Measurements from ENCODE around the gene ABCG1.

DNA sequence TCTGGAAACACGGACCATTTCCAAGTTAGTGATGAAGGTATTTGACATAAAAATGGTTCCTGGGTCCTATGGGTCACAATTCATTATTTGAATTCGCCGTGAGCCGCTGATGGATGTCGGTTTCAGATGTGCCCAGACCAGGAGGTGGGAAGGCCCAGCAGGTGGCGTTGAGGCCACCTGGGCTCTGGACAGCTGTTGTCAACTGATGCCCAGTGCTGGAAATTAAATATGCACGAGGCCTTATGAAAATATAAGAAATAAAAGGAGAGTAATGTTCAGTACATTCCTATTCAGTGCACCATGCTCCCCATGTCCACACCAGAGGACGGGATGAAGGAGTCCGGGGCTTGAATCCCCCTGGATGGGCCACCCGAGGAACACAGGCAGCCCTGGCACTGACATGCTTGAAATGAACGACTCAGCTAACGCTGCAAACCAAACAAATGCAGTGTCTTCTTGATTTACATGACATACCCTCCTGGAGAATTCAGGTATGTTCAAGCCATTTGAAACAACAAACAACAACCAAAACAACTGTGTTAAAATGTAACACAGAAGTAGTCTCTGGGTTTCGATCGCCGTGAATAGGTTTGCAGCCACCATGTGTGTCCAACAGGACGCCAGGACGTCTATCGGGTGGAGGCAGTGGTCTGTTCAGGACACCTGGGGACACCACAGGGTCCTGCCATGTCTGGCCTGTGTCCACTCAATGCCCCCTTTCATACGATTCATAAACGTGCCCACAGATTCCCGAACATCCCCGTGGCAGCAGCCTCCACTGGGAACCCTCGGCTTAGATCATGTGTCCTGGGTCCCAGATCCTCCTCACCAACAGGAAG, 90.2 kb downstream of the ABCG1 start:
- TF ChIP-seq, protein P1, sequence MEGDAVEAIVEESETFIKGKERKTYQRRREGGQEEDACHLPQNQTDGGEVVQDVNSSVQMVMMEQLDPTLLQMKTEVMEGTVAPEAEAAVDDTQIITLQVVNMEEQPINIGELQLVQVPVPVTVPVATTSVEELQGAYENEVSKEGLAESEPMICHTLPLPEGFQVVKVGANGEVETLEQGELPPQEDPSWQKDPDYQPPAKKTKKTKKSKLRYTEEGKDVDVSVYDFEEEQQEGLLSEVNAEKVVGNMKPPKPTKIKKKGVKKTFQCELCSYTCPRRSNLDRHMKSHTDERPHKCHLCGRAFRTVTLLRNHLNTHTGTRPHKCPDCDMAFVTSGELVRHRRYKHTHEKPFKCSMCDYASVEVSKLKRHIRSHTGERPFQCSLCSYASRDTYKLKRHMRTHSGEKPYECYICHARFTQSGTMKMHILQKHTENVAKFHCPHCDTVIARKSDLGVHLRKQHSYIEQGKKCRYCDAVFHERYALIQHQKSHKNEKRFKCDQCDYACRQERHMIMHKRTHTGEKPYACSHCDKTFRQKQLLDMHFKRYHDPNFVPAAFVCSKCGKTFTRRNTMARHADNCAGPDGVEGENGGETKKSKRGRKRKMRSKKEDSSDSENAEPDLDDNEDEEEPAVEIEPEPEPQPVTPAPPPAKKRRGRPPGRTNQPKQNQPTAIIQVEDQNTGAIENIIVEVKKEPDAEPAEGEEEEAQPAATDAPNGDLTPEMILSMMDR (IDR thresholded peaks at IDR 0.05; ENCODE audit: insufficient read depth, low read depth, low read length): no peak
- no peak for TF ChIP-seq EZH2 (IDR thresholded peaks at IDR 0.05; ENCODE audit: insufficient read depth, low read length)

All from astrocyte (in vitro differentiated cells and primary cell).